HepG2 (cell line): ENCODE results near the gene TTC8. TPM values are rescaled to one million over a fixed set of nuclear protein-coding genes. Genes with fewer than 3 reads are reported as not detected.

ENCODE experiments used
- ATAC-seq: fragments of 200-7000 bp; cut with Tn5 transposase; 3 replicates; pipeline ENCODE4 v1.9.1; 2020; ENCODE audit warnings: mild to moderate bottlenecking, moderate library complexity
- BruUV-seq: library from RNA; stranded (reverse); fragments of 400-500 nt; replicated peaks from 2 replicates; lab custom pipeline; 2021; lab: Mats Ljungman, UMichigan
- CTCF ChIA-PET: fragments of 300-600 bp; formaldehyde crosslinking; extraction: SDS; loops from one replicate; lab custom pipeline; 2021; ENCODE audit warnings: low total read pairs, inconsistent platforms, low intra/inter-chr PET ratio; lab: Yijun Ruan, JAX
- POLR2A ChIA-PET: fragments of 350-600 bp; sonication (Branson Sonifier 250); formaldehyde crosslinking; loops from one replicate; lab custom pipeline; 2020; ENCODE audit warnings: antibody characterized with exemption, inconsistent platforms; lab: Yijun Ruan, JAX
- DNase-seq: peaks from one replicate; pipeline ENCODE4 v3.0.0-alpha.2; 2015; ENCODE audit warnings: low spot score
- FAIRE-seq: peaks from 3 replicates; lab custom pipeline; 2011; peaks lifted over from hg19 to GRCh38; lab: Jason Lieb, UNC
- H2AFZ ChIP-seq: one replicate; pipeline ENCODE4 v1.6.1; 2011; ENCODE audit warnings: low read length, inconsistent platforms
- H3K27ac ChIP-seq: fragments of 300-600 bp; 3 replicates; pipeline ENCODE4 v1.8.0; 2011; ENCODE audit warnings: mixed run types, mild to moderate bottlenecking, mixed read lengths, low read length, inconsistent platforms; ENCODE audit not compliant: insufficient read depth; ENCODE audit errors: extremely low read length
- H3K27me3 ChIP-seq, 2 experiments: fragments of 200-600 bp in 1 of 2; 2 replicates in 1 of 2; 3 replicates in 1 of 2; pipeline versions ENCODE4 v1.6.0 to v1.8.0; 2011; ENCODE audit warnings: low read length in 2 of 2, mild to moderate bottlenecking in 2 of 2, moderate library complexity in 2 of 2, inconsistent platforms in 1 of 2; ENCODE audit not compliant: insufficient read depth in 2 of 2, control insufficient read depth in 1 of 2
- H3K36me3 ChIP-seq, 2 experiments: fragments of 200-600 bp in 1 of 2; replicated peaks in 1 of 2; 2 replicates in 1 of 2; 3 replicates in 1 of 2; pipeline versions ENCODE4 v1.5.1 to v1.8.0; 2011; ENCODE audit warnings: low read length in 2 of 2, inconsistent platforms in 1 of 2; ENCODE audit not compliant: insufficient read depth in 2 of 2, control insufficient read depth in 1 of 2
- H3K4me1 ChIP-seq: 2 replicates; pipeline ENCODE4 v1.5.1; 2012; ENCODE audit warnings: low read length, inconsistent platforms; ENCODE audit not compliant: insufficient read depth
- H3K4me2 ChIP-seq: 2 replicates; pipeline ENCODE4 v1.6.0; 2011; ENCODE audit warnings: low read depth, low read length, inconsistent platforms
- H3K4me3 ChIP-seq, 3 experiments: fragments of 200-600 bp in 1 of 3; sonication (generic), shearing (Covaris generic) in 1 of 3; replicated peaks in 1 of 3; 2 replicates each; pipeline ENCODE4 v1.5.1; 2011 to 2016; ENCODE audit warnings: low read length in 3 of 3, inconsistent platforms in 2 of 3, low read depth in 2 of 3, mild to moderate bottlenecking in 2 of 3, control low read depth in 1 of 3, mixed read lengths in 1 of 3; ENCODE audit not compliant: insufficient read depth in 1 of 3
- H3K79me2 ChIP-seq: one replicate; pipeline ENCODE4 v1.6.1; 2011; ENCODE audit warnings: low read length, inconsistent platforms; ENCODE audit not compliant: insufficient read depth
- H3K9ac ChIP-seq: 2 replicates; pipeline ENCODE4 v1.6.0; 2011; ENCODE audit warnings: mild to moderate bottlenecking, low read depth, low read length, inconsistent platforms; ENCODE audit not compliant: insufficient read depth
- H3K9me3 ChIP-seq: 2 replicates; pipeline ENCODE4 v1.5.1; 2012; ENCODE audit warnings: mild to moderate bottlenecking, low read length
- H4K20me1 ChIP-seq: 2 replicates; pipeline ENCODE4 v1.6.0; 2011; ENCODE audit warnings: inconsistent platforms, mild to moderate bottlenecking, low read length, moderate library complexity; ENCODE audit not compliant: insufficient read depth
- DNMT1 ChIP-seq: sonication (generic); formaldehyde crosslinking; IDR thresholded peaks from 2 replicates; pipeline ENCODE4 v1.5.1; 2020; ENCODE audit warnings: mild to moderate bottlenecking, missing genetic modification reagents
- NCOA2 ChIP-seq: sonication (generic); formaldehyde crosslinking; IDR thresholded peaks from 2 replicates; pipeline ENCODE4 v1.8.0; 2022; ENCODE audit warnings: inconsistent platforms
- SIX4 ChIP-seq: sonication (generic); formaldehyde crosslinking; IDR thresholded peaks from 2 replicates; pipeline ENCODE4 v1.4.0; 2020; ENCODE audit warnings: missing genetic modification reagents
- SOX5 ChIP-seq: IDR thresholded peaks from 2 replicates; pipeline ENCODE4 v1.6.1; 2016; ENCODE audit warnings: borderline replicate concordance
- YY1 ChIP-seq: IDR thresholded peaks from 2 replicates; pipeline ENCODE4 v1.6.1; 2011; ENCODE audit warnings: low read length, low read depth, moderate library complexity, mild to moderate bottlenecking; ENCODE audit not compliant: insufficient read depth, insufficient replicate concordance
- ZNF10 ChIP-seq: sonication (generic); formaldehyde crosslinking; IDR thresholded peaks from 2 replicates; pipeline ENCODE4 v1.4.0; 2020; ENCODE audit warnings: mild to moderate bottlenecking, low read depth, missing genetic modification reagents, borderline replicate concordance
- ZNF343 ChIP-seq: sonication (generic); formaldehyde crosslinking; IDR thresholded peaks from 2 replicates; pipeline ENCODE4 v1.4.0; 2020; ENCODE audit warnings: mild to moderate bottlenecking, missing genetic modification reagents
- ZNF644 ChIP-seq: IDR thresholded peaks from 2 replicates; pipeline ENCODE4 v1.6.1; 2016; ENCODE audit warnings: low read depth
- ZNF713 ChIP-seq: sonication (generic); formaldehyde crosslinking; IDR thresholded peaks from 2 replicates; pipeline ENCODE4 v1.4.0; 2020; ENCODE audit warnings: mild to moderate bottlenecking, missing genetic modification reagents
- ZSCAN12 ChIP-seq: sonication (generic); formaldehyde crosslinking; IDR thresholded peaks from 2 replicates; pipeline ENCODE4 v1.9.0; 2021; ENCODE audit warnings: mild to moderate bottlenecking, missing genetic modification reagents
- WGBS: methylation state at CpG from one replicate; pipeline ENCODE4 v1.1.6; 2017; ENCODE audit warnings: low lambda C conversion rate; 5-methylcytosine and 5-hydroxymethylcytosine counted together
- in situ Hi-C: cut with HindIII; loops from 2 replicates; pipeline ENCODE4 v1.10.0; 2017; ENCODE audit warnings: low pct_unique_long_range_greater_than_20kb; ENCODE audit not compliant: extremely low pct_ligation_motif_present
- intact Hi-C: fragments of 100-400 bp; cut with micrococcal nuclease; formaldehyde crosslinking; loops from one replicate; pipeline ENCODE4 v1.10.0; 2022; ENCODE audit not compliant: unreplicated experiment
- polyA plus RNA-seq, 8 experiments: library from polyadenylated mRNA; depleted of rRNA in 3 of 8; stranded (reverse) in 7 of 8; unstranded in 1 of 8; fragments of >200 nt; fragmentation: Illumina TruSeq in 4 of 8; extraction: Trizol in 4 of 8; gene quantifications; 2 replicates each; pipeline versions ENCODE4 v1.2.1 to v1.2.3, GENCODE V29; 2011 to 2016; ENCODE audit warnings: low read depth in 4 of 8, missing spikeins in 1 of 8, mixed read lengths in 1 of 8; ENCODE audit not compliant: insufficient read depth in 1 of 8
- total RNA-seq, 5 experiments: library from RNA; depleted of rRNA; stranded (reverse); fragments of >200 nt; fragmentation: Illumina TruSeq; extraction: Trizol; gene quantifications; 2 replicates each; pipeline ENCODE4 v1.2.3, GENCODE V29; 2016; ENCODE audit warnings: low read depth in 1 of 5
- TF ChIP-seq, protein P1 (sequence below): sonication (generic); formaldehyde crosslinking; IDR thresholded peaks from 2 replicates; pipeline ENCODE4 v1.4.0; 2020; ENCODE audit warnings: mild to moderate bottlenecking, missing genetic modification reagents
- TF ChIP-seq, protein P2 (sequence below), 2 experiments: fragments of 450-650 bp in 1 of 2; sonication (generic) in 1 of 2; formaldehyde crosslinking in 1 of 2; IDR thresholded peaks; 2 replicates each; pipeline versions ENCODE4 v1.6.1 to v1.8.0; 2016 to 2022; ENCODE audit warnings: antibody characterized with exemption in 1 of 2, mild to moderate bottlenecking in 1 of 2, missing genetic modification reagents in 1 of 2

Gene TTC8
- total and polyA plus RNA-seq, 2 of the 13 experiments (the other 11 are each of a cell fraction or from before 2014, with no cell fraction given) = 13.8 to 15.2 TPM

DNA sequence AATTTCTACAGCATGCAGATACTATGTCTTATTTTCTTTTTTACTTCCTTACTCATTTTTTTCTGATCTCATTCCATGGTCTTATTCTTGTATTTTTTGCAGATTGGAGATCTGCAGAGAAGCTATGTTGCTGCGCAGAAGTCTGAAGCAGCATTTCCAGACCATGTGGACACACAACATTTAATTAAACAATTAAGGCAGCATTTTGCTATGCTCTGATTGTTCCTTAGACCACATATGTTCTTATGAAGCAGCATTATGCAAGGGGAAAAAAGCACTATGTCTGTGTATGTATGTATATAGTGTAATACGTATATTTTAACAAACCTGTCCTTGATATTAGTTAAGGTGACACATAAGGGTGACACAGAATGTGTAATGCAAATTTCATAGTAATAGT, 52.7 kb downstream of the TTC8 start:
- no peak for DNase-seq
- no TSS peak for BruUV-seq
- Histone ChIP-seq H2AFZ (no peak overlapping the region), H3K9me3 (no peaks in the 10 kb centered on the region), H3K27me3 (no peaks in the 10 kb centered on the region), H3K27ac (no peak overlapping the region), H3K79me2 (no peaks in the 10 kb centered on the region), H3K36me3 (peaks cover under 1 to 11% of the 10 kb centered on the region in 2 experiments; a peak in 4 of 5 replicates), H3K4me3 (no peak overlapping the region), H3K4me2 (no peak overlapping the region), H3K4me1 (peaks cover 3% of the 10 kb centered on the region; the same call in 1 of the 2 replicates), H3K9ac (no peak overlapping the region), H4K20me1 (no peaks in the 10 kb centered on the region)
- in situ Hi-C loops (no loop called here), intact Hi-C loops (no loop called here)
- 96% methylated on average over 2 of the region's 2 CpGs for WGBS
- FAIRE-seq = no peak
- POLR2A ChIA-PET = no interaction called here
- CTCF ChIA-PET = no interaction called here
- no peak for ATAC-seq
- TF ChIP-seq SOX5 (CRISPR knock-in tag) (no peak), DNMT1 (no peak), YY1 (no peak), ZNF343 (CRISPR knock-in tag) (no peak), SIX4 (no peak), NCOA2 (CRISPR knock-in tag) (no peak), ZSCAN12 (no peak), ZNF713 (CRISPR knock-in tag) (no peak), ZNF10 (no peak), ZNF644 (CRISPR knock-in tag) (no peak)
- TF ChIP-seq, protein P1, sequence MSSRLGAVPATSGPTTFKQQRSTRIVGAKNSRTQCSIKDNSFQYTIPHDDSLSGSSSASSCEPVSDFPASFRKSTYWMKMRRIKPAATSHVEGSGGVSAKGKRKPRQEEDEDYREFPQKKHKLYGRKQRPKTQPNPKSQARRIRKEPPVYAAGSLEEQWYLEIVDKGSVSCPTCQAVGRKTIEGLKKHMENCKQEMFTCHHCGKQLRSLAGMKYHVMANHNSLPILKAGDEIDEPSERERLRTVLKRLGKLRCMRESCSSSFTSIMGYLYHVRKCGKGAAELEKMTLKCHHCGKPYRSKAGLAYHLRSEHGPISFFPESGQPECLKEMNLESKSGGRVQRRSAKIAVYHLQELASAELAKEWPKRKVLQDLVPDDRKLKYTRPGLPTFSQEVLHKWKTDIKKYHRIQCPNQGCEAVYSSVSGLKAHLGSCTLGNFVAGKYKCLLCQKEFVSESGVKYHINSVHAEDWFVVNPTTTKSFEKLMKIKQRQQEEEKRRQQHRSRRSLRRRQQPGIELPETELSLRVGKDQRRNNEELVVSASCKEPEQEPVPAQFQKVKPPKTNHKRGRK = no peak
- TF ChIP-seq, protein P2, sequence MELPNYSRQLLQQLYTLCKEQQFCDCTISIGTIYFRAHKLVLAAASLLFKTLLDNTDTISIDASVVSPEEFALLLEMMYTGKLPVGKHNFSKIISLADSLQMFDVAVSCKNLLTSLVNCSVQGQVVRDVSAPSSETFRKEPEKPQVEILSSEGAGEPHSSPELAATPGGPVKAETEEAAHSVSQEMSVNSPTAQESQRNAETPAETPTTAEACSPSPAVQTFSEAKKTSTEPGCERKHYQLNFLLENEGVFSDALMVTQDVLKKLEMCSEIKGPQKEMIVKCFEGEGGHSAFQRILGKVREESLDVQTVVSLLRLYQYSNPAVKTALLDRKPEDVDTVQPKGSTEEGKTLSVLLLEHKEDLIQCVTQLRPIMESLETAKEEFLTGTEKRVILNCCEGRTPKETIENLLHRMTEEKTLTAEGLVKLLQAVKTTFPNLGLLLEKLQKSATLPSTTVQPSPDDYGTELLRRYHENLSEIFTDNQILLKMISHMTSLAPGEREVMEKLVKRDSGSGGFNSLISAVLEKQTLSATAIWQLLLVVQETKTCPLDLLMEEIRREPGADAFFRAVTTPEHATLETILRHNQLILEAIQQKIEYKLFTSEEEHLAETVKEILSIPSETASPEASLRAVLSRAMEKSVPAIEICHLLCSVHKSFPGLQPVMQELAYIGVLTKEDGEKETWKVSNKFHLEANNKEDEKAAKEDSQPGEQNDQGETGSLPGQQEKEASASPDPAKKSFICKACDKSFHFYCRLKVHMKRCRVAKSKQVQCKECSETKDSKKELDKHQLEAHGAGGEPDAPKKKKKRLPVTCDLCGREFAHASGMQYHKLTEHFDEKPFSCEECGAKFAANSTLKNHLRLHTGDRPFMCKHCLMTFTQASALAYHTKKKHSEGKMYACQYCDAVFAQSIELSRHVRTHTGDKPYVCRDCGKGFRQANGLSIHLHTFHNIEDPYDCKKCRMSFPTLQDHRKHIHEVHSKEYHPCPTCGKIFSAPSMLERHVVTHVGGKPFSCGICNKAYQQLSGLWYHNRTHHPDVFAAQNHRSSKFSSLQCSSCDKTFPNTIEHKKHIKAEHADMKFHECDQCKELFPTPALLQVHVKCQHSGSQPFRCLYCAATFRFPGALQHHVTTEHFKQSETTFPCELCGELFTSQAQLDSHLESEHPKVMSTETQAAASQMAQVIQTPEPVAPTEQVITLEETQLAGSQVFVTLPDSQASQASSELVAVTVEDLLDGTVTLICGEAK (IDR thresholded peaks at IDR 0.05) = no peak
- TF ChIP-seq, protein P2 (CRISPR knock-in tag; IDR thresholded peaks at IDR 0.05) = no peak
